Upper lobe of left lung (tissue), 6 donors: ENCODE data around the gene PTPRM. TPM values are rescaled to one million over a fixed set of nuclear protein-coding genes. Genes with fewer than 3 reads are reported as not detected.
A peak's percentile ranks its signal among the peaks of the same experiment; 100 is the strongest.

Source experiments
- ATAC-seq, 2 donors: fragments of 200-7000 bp; cut with Tn5 transposase; one replicate each; pipeline ENCODE4 v1.9.1; 2022; ENCODE audit warnings: mild to moderate bottlenecking in 2 of 2, moderate library complexity in 2 of 2; ENCODE audit not compliant: low FRiP score in 2 of 2
- DNase-seq, 2 donors: peaks; one replicate each; pipeline ENCODE4 v3.0.0-alpha.2; 2019 to 2020
- H3K27ac ChIP-seq, 4 donors: fragments of 200-600 bp; sonication (generic); one replicate each; pipeline ENCODE4 v1.5.1; 2016 to 2019
- H3K27me3 ChIP-seq, 4 donors: fragments of 200-600 bp; sonication (generic); one replicate each; pipeline ENCODE4 v1.5.1; 2017 to 2019
- H3K36me3 ChIP-seq, 4 donors: fragments of 200-600 bp; sonication (generic); one replicate each; pipeline ENCODE4 v1.5.1; 2016 to 2019
- H3K4me1 ChIP-seq, 4 donors: fragments of 200-600 bp; sonication (generic); one replicate each; pipeline ENCODE4 v1.5.1; 2018 to 2019
- H3K4me3 ChIP-seq, 4 donors: fragments of 200-600 bp; sonication (generic); one replicate each; pipeline ENCODE4 v1.5.1; 2017 to 2019; ENCODE audit warnings: mild to moderate bottlenecking in 2 of 4, moderate library complexity in 1 of 4
- H3K9me3 ChIP-seq, 4 donors: fragments of 200-600 bp; sonication (generic); one replicate each; pipeline ENCODE4 v1.5.1; 2018 to 2019
- CTCF ChIP-seq, 6 experiments: fragments of 450-650 bp in 4 of 6; fragments of 200-600 bp in 2 of 6; sonication (generic) in 2 of 6; IDR thresholded peaks; one replicate each; pipeline ENCODE4 v1.5.1; 2016 to 2019; ENCODE audit warnings: antibody characterized with exemption in 6 of 6
- EP300 ChIP-seq, 4 donors: sonication (generic); formaldehyde crosslinking; IDR thresholded peaks; one replicate each; pipeline ENCODE4 v1.5.1; 2017; ENCODE audit warnings: antibody characterized with exemption in 4 of 4, control low read depth in 2 of 4
- POLR2A ChIP-seq, 4 donors: fragments of 450-650 bp; IDR thresholded peaks; one replicate each; pipeline ENCODE4 v1.5.1; 2016 to 2017; ENCODE audit warnings: antibody characterized with exemption in 4 of 4, mild to moderate bottlenecking in 2 of 4
- POLR2AphosphoS5 ChIP-seq, 2 donors: sonication (generic); formaldehyde crosslinking; IDR thresholded peaks; one replicate each; pipeline ENCODE4 v1.5.1; 2017; ENCODE audit warnings: antibody characterized with exemption in 2 of 2
- WGBS, 2 donors: methylation state at CpG; one replicate each; pipeline ENCODE4 v1.1.5; 2017 to 2018; 5-methylcytosine and 5-hydroxymethylcytosine counted together
- total RNA-seq, 6 donors: library from RNA; depleted of rRNA in 4 of 6; stranded (reverse); fragments of >200 nt in 4 of 6; gene quantifications; one replicate each; pipeline versions ENCODE4 v1.1.0 to v1.2.1, GENCODE V29; 2016 to 2021
- donor health status: DM: no; HTN: no; CAD: no; lungs with moderate emphysema.
- donor health status: DM: no; HTN: yes; CAD: no; lungs with severe emphysema.

Gene PTPRM
- total RNA-seq, 6 donors from 2014 or later = 82.0 to 201 (median 154) TPM

- 85% methylated on average over 9 of the region's 9 CpGs for WGBS, 2 donors
- peaks cover 0 to 2% (median 0%) of the 10 kb centered on the region in 4 donors for H3K4me1 ChIP-seq
- DNase-seq (no peak), ATAC-seq (no peak)
- H3K27ac ChIP-seq = no peak overlapping the region
- no peaks in the 10 kb centered on the region for H3K9me3 ChIP-seq
- no peak overlapping the region for H3K4me3 ChIP-seq
- TF ChIP-seq POLR2AphosphoS5 (IDR thresholded peaks at IDR 0.05) (no peak), EP300 (IDR thresholded peaks at IDR 0.05) (no peak), CTCF (IDR thresholded peaks at IDR 0.05) (no peak), POLR2A (IDR thresholded peaks at IDR 0.05) (no peak)
- H3K27me3 ChIP-seq = no peaks in the 10 kb centered on the region
- H3K36me3 ChIP-seq = no peaks in the 10 kb centered on the region
These were observed 712.2 kb downstream of the PTPRM start for GRCh38 chr18:8279346-8279745.

DNA sequence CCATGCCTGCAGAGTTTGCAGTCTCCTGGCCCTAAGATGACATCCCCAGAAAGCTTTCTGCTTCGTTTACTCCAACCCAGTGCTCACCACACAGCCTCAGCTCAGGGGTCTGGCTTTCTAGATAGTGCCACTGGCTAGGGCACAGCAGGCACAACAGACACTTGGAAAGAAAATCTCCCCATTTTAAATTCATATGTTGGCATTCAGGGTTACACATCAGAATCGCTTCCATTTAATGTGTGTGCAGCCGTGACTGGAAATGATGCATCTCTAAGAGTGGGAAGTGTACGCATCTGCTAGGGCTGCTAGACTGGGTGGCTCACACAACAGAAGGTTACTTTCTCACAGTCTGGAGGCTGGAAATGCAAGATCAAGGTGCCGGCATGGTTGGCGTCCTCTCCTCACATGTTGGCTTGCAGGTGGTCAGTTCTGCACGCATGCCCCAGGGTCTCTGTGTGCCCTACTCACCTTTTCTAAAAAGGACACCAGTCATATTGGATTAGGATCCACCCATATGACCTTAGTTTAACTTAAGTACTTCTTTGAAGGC, 712.7 kb downstream of the PTPRM start:
- Histone ChIP-seq H3K4me1 (peaks cover 0 to 2% (median 0%) of the 10 kb centered on the region in 4 donors), H3K4me3 (no peak overlapping the region), H3K36me3 (no peaks in the 10 kb centered on the region), H3K27ac (no peak overlapping the region), H3K27me3 (no peaks in the 10 kb centered on the region), H3K9me3 (no peaks in the 10 kb centered on the region)
- DNase-seq (no peak), ATAC-seq (no peak)
- 93 to 94% methylated on average over 7 of the region's 7 CpGs for WGBS, 2 donors
- TF ChIP-seq POLR2A (IDR thresholded peaks at IDR 0.05) = no peak
- TF ChIP-seq POLR2AphosphoS5 (IDR thresholded peaks at IDR 0.05) = no peak
- no peak for TF ChIP-seq CTCF (IDR thresholded peaks at IDR 0.05)
- TF ChIP-seq EP300 (IDR thresholded peaks at IDR 0.05) = no peak

- no peaks in the 10 kb centered on the region for H3K27me3 ChIP-seq
- ATAC-seq (no peak), DNase-seq (no peak)
- H3K36me3 ChIP-seq = no peaks in the 10 kb centered on the region
- H3K4me1 ChIP-seq = peaks cover 3 to 21% (median 11%) of the 10 kb centered on the region in 4 donors
- no peak for TF ChIP-seq CTCF (IDR thresholded peaks at IDR 0.05)
- TF ChIP-seq POLR2AphosphoS5 (IDR thresholded peaks at IDR 0.05) = no peak
- no peak for TF ChIP-seq POLR2A (IDR thresholded peaks at IDR 0.05)
- TF ChIP-seq EP300 (IDR thresholded peaks at IDR 0.05) = no peak
- 41 to 46% methylated on average over 3 of the region's 3 CpGs for WGBS, 2 donors
- H3K4me3 ChIP-seq = no peak overlapping the region
- H3K27ac ChIP-seq = no peak overlapping the region
- no peaks in the 10 kb centered on the region for H3K9me3 ChIP-seq
These were observed 716.9 kb downstream of the PTPRM start for GRCh38 chr18:8283891-8284585.

DNA sequence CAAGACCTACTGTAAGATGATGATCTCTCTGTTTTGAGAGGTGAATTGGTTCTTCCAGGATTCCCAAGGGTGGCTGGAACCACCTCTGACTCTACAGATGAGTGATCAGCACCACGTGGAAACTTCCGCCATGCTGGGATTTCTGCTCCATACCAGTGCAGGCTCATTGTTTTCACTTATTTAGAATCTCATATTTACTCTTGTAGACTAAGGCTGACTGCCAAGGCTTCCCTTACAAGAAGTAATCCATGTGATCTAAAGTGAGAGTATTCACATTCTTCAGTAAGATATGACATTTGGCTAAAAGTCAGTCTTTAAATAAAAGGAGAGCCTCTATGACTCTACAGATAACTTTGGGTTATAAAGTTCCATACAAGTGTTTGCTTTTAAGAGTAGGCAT, 719.2 kb downstream of the PTPRM start:
- peak in 1 of 2 donors; percentile 29 for DNase-seq
- 20 to 60% methylated on average over 1 to 2 of the region's 2 CpGs for WGBS, 2 donors
- TF ChIP-seq EP300 (IDR thresholded peaks at IDR 0.05) = no peak
- TF ChIP-seq POLR2A (IDR thresholded peaks at IDR 0.05) = no peak
- no peak for TF ChIP-seq CTCF (IDR thresholded peaks at IDR 0.05)
- TF ChIP-seq POLR2AphosphoS5 (IDR thresholded peaks at IDR 0.05) = no peak
- H3K4me1 ChIP-seq = peaks cover 3 to 22% (median 11%) of the 10 kb centered on the region in 4 donors
- no peaks in the 10 kb centered on the region for H3K27me3 ChIP-seq
- H3K4me3 ChIP-seq = no peak overlapping the region
- H3K9me3 ChIP-seq = no peaks in the 10 kb centered on the region
- no peak overlapping the region for H3K27ac ChIP-seq
- H3K36me3 ChIP-seq = no peaks in the 10 kb centered on the region
- ATAC-seq = no peak
